Gastroesophageal sphincter (tissue), 3 donors: ENCODE results near the gene ENTHD1.

Experiments
- CTCF ChIP-seq, 4 experiments: fragments of 200-600 bp in 2 of 4; fragments of 450-650 bp in 2 of 4; sonication (generic) in 1 of 4; IDR thresholded peaks; one replicate each; pipeline ENCODE4 v1.5.1; 2017 to 2019; ENCODE audit warnings: antibody characterized with exemption in 4 of 4, mild to moderate bottlenecking in 2 of 4, moderate library complexity in 2 of 4
- POLR2A ChIP-seq, 2 donors: fragments of 450-650 bp; IDR thresholded peaks; one replicate each; pipeline ENCODE4 v1.6.1; 2017; ENCODE audit warnings: antibody characterized with exemption in 2 of 2, mild to moderate bottlenecking in 2 of 2, moderate library complexity in 1 of 2

DNA sequence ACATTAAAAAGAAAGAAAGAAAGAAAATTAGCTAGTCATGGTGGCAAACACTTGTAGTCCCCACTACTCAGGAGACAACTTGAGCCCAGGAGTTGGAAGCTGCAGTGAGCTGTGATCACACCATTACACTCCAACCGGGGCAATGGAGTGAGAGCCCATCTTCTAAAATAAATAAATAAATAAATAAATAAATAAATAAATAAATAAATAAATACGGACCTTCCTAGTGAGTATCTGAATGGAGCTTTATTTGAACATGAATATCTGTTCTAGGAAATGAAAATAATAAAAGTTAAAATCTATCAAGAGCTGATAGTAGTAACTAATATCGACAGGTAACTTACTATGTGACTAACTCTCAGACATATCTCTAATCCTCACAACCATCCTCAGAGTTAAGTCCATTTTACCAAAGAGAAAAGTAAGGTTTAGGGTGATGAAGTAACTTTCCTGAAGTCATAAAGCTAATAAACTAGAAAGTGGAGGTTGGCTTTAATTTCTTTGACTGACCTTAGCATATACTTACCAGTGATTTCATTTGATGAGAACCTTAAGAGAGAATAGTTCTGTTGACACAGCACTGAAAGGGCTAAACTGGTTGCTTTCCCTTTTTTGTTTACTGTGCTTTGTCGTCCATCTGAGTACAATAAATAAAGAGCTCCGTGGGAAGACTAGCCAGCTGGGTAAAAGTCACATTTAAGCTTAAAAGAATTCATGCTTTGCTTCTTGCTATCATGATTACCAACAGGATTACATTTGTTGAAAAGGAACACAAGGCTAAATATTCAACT, 22.4 kb downstream of the ENTHD1 start:
- no peak for TF ChIP-seq POLR2A (IDR thresholded peaks at IDR 0.05)
- no peak for TF ChIP-seq CTCF (IDR thresholded peaks at IDR 0.05)
